ENCODE results near the gene OR6C68.
"Not testable (repeated sequence)": the region's sequence is repeated elsewhere in the genome, so short reads cannot be mapped to it uniquely, and the experiment has no call there.

The OR6C68 gene

DNA sequence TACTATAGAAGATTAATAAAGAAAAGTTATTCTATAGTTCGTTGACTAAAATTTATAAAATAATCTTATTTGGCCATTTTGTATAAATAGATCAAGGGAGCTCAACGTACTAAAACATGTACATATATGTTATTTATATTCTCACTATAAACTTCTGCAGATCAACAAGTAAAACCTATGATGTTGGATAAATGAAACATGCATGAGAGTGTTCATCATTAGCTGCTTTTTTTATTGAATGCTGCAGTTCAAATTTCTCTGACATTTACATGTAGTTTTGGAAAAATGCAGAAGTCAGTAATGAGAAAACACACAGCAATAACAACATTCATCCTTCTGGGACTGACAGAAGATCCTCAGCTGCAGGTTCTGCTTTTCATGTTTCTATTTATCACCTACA lies at the start of gene OR6C68:
Gene OR6C68, plus strand, starts transcription at position 301 of the 400 bp plus-strand sequence. Its CDS starts 0 bp downstream, at position 301.
- H3K4me3 Mint-ChIP-seq: no peak within 1 kb of the TSS
- H3K27ac Mint-ChIP-seq: no peak within 1 kb of the TSS
- no peaks in the 10 kb centered on the region for H3K9me3 Mint-ChIP-seq
- H3K27me3 Mint-ChIP-seq: no peaks in the 10 kb centered on the region
- no peaks in the 10 kb centered on the region for H3K36me3 Mint-ChIP-seq
- no peak for ATAC-seq
- no peaks in the 10 kb centered on the region for H3K4me1 Mint-ChIP-seq

DNA sequence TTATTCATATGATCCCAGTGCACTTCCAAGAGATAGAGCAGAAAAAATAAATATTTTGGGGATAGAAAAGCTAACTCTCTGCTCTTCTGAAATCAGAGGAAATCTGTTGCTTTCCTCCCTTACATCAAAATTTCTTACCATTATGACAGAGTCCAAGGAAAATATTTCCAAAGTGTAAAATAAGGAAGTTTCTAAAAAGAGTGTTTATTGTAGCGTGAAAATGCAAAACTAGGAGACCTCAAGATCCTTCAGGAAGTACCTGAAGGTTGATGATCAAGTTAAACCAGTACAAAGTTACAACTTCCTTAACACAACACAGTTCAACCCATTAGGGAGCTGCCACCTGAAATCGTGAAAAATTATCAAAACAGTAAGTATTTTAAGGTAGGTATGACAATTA lies 48.4 kb upstream of the OR6C68 start, which contains the start of gene OR6C2:
Gene OR6C2, plus strand, starts transcription at position 301 of the 400 bp plus-strand sequence. CDS start 8,138 bp downstream, outside the sequence.
- Mint-ChIP-seq H3K4me1 (peaks cover 5% of the 10 kb centered on the region), H3K27me3 (peaks cover 11% of the 10 kb centered on the region), H3K9me3 (peaks cover 10% of the 10 kb centered on the region), H3K27ac (no peak within 1 kb of the TSS), H3K4me3 (no peak within 1 kb of the TSS), H3K36me3 (peaks cover 5% of the 10 kb centered on the region)
- ATAC-seq: no peak

DNA sequence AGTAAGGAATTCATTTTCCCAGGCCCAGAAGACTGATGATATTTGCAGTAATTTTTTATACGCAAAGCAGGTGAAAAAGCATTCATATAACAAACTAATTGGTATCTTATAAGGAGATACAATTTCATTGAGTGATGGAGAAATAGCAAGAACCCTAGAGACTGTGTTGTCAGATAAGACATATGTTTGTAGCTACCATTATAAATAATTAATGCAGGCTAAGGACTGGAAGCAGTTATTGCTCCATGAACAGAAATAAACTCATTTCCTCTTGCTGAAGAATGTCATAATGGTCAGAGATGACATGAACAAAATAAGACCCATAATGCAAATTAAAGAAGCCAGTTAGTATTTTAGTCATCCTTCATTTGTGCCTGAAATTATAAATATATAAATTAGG lies 46.8 kb upstream of the OR6C68 start:
- Mint-ChIP-seq H3K27me3 (no peaks in the 10 kb centered on the region), H3K9me3 (peaks cover 4% of the 10 kb centered on the region), H3K27ac (no peak overlapping the region), H3K4me3 (no peak overlapping the region), H3K36me3 (no peaks in the 10 kb centered on the region), H3K4me1 (peaks cover 5% of the 10 kb centered on the region)
- no peak for ATAC-seq

DNA sequence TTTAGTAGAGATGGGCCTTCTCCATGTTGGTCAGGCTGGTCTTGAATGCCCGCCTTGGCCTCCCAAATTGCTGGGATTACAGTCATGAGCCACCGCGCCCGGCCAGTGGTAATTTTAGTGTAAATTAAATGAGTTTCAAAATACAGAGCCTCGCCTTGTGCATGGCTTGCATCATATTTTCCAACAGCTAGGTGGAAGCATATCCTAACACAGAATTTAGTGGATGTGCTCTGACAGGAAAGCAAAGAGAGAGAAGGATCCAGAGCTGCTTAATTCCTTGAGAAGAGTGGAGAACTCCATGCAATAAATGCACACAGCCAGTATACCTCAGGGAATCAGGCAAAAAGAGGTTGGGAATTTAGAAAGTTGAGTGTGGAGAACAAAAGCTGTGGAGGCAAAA lies 45.9 kb upstream of the OR6C68 start:
- no peaks in the 10 kb centered on the region for H3K27me3 Mint-ChIP-seq
- peaks cover 5% of the 10 kb centered on the region for H3K4me1 Mint-ChIP-seq
- ATAC-seq: no peak
- H3K4me3 Mint-ChIP-seq: no peak overlapping the region
- H3K9me3 Mint-ChIP-seq: peaks cover 2% of the 10 kb centered on the region
- H3K36me3 Mint-ChIP-seq: no peaks in the 10 kb centered on the region
- no peak overlapping the region for H3K27ac Mint-ChIP-seq

DNA sequence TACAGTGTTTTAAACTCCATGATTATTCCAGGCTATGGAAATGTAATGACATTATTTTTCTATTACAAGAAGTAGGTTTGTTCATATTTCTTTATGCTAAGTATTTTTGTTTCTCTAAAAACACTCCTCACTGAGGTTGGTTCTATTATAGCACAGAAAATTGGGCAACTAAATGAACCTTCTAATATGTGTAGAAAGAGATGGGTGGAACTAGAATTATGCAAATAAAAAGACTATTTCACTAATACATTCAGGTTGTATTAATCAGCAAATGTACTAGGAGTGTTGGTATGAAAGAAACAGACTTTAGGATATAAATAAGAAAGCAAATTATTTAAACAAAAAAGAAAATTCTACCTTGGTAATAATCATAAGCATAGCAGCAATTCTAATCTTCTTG lies 43.4 kb upstream of the OR6C68 start:
- peaks cover under 1% of the 10 kb centered on the region for H3K4me1 Mint-ChIP-seq
- H3K36me3 Mint-ChIP-seq: no peaks in the 10 kb centered on the region
- no peak overlapping the region for H3K27ac Mint-ChIP-seq
- H3K9me3 Mint-ChIP-seq: no peaks in the 10 kb centered on the region
- no peak overlapping the region for H3K4me3 Mint-ChIP-seq
- ATAC-seq: no peak
- no peaks in the 10 kb centered on the region for H3K27me3 Mint-ChIP-seq

DNA sequence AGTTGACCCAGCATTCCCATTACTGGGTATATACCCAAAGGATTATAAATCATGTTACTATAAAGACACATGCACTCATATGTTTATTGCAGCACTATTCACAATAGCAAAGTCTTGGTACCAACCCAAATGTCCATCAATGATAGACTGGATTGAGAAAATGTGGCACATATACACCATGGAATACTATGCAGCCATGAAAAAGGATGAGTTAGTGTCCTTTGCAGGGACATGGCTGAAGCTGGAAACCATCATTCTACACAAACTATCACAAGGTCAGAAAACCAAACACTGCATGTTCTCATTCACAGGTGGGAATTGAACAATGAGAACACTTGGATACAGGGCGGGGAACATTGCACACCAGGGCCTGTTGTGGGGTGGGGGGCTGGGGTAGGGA lies 27.3 kb upstream of the OR6C68 start:
- not testable (repeated sequence) for H3K36me3 Mint-ChIP-seq, H3K27ac Mint-ChIP-seq, H3K4me3 Mint-ChIP-seq, H3K27me3 Mint-ChIP-seq, ATAC-seq
- Mint-ChIP-seq H3K9me3 (peaks cover 13% of the 10 kb centered on the region), H3K4me1 (peaks cover 22% of the 10 kb centered on the region)

DNA sequence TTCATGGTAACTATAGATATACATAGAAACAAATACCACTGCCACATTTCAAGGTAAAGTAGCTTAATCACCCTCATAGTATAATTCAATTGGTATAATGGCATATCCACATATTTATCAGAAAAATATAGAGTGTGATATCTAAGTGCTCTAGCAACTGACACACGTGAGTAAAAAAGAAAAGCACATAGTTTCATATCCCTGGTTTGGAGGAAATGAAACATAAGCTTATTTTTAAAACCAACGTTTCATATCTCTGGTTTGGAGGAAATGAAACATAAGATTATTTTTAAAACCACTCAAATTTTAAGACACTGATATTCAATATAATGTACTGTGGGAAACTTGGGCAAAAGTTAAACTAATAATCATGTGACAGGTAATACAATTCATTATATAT lies 24.3 kb upstream of the OR6C68 start:
- no peaks in the 10 kb centered on the region for H3K36me3 Mint-ChIP-seq
- H3K9me3 Mint-ChIP-seq: peaks cover 13% of the 10 kb centered on the region
- no peak overlapping the region for H3K27ac Mint-ChIP-seq
- ATAC-seq: peak; percentile 68
- H3K27me3 Mint-ChIP-seq: no peaks in the 10 kb centered on the region
- no peak overlapping the region for H3K4me3 Mint-ChIP-seq
- H3K4me1 Mint-ChIP-seq: peaks cover 28% of the 10 kb centered on the region

DNA sequence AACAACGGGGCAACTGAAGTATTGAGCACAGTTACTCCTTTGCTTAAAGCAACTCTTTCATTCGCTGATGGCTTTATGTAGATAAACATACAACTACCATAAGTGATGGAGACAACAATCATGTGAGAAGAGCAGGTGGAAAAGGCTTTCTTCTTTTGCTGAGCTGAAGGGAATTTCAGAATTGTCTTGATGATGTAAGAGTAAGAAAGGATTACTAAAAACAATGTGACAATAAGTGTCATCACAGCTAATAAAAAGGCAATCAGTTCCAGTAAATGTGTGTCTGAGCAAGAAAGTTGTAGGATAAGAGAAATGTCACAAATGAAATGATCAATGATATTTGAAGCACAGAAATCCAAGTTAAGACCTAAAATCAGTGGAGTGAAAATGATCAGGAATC lies 22.9 kb upstream of the OR6C68 start:
- ATAC-seq: no peak
- H3K27me3 Mint-ChIP-seq: no peaks in the 10 kb centered on the region
- H3K4me3 Mint-ChIP-seq: no peak overlapping the region
- H3K9me3 Mint-ChIP-seq: peaks cover 4% of the 10 kb centered on the region
- no peak overlapping the region for H3K27ac Mint-ChIP-seq
- no peaks in the 10 kb centered on the region for H3K36me3 Mint-ChIP-seq
- H3K4me1 Mint-ChIP-seq: peaks cover 28% of the 10 kb centered on the region

DNA sequence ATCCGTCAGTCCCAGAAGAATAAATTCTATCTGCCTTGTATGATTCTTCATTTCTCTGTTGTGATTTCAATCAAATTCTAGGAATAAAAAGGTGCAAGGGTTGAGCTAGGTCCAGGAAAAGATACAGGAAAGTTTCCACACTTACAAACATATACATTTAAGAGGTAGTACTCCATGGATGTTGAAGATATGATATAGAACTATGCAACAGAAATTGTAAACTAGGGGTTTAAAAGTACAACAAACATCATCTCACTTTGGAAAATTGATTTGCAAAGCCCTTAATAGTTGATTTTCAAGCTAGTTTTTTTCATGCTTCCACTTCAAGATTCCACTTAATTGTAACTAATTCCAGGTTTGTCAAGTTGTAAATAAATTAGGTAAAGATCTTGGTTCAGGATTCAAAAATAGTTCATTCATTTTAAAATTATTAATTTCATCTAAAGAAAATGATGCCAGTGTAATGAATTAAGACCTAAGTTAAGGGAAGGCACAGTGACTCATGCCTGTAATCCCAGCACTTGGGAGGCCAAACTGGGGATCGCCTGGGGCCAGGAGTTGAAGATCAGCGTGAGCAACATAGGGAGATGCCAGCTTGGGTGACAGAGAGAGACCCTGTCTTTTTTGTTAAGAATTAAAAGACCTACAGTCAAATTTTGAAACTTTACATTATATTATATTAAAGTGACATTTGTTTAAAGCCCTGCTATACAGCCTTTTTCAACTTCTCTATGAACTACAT lies 21.9 kb upstream of the OR6C68 start, which contains the start of gene OR6C70:
Gene OR6C70, minus strand, starts transcription at position 51 of the 742 bp plus-strand sequence. Its CDS starts 0 bp downstream, at position 51.
- Mint-ChIP-seq H3K36me3 (no peaks in the 10 kb centered on the region), H3K27me3 (no peaks in the 10 kb centered on the region), H3K4me1 (peaks cover 28% of the 10 kb centered on the region), H3K27ac (no peak within 1 kb of the TSS), H3K9me3 (peaks cover 2% of the 10 kb centered on the region), H3K4me3 (no peak within 1 kb of the TSS)
- ATAC-seq: no peak

DNA sequence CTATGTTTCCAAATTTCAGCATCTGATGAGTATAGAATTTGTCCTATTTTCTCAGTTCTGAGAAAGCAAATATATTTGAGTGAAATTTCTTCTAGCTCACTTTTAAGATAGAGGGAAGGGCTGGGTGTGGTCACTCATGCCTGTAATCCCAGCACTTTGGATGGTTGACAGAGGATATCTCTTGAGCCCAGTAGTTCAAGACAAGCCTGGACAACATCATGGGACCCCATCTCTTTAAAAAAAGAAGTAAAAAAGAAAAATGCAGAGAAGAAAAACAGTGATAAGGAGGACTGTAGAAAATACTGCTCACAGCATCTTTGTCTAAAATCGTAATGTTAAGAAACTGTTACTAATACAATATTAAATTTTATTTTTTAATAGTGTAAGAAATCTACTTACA lies 19.9 kb upstream of the OR6C68 start:
- H3K36me3 Mint-ChIP-seq: no peaks in the 10 kb centered on the region
- H3K4me1 Mint-ChIP-seq: peaks cover 20% of the 10 kb centered on the region
- H3K27me3 Mint-ChIP-seq: no peaks in the 10 kb centered on the region
- ATAC-seq: no peak
- peaks cover 2% of the 10 kb centered on the region for H3K9me3 Mint-ChIP-seq
- no peak overlapping the region for H3K4me3 Mint-ChIP-seq
- H3K27ac Mint-ChIP-seq: no peak overlapping the region

DNA sequence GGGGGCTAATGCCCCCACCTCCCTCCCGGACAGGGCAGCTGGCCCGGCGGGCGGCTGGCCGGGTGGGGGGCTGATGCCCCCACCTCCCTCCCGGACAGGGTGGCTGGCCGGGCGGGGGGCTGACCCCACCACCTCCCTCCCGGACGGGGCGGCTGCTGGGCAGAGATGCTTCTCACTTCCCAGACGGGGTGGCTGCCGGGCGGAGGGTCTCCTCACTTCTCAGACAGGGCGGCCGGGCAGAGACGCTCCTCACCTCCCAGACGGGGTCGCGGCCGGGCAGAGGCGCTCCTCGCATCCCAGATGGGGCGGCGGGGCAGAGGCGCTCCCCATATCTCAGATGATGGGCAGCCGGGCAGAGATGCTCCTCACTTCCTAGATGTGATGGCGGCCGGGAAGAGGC lies 13.0 kb upstream of the OR6C68 start:
- ATAC-seq, H3K4me1 Mint-ChIP-seq, H3K27ac Mint-ChIP-seq, H3K4me3 Mint-ChIP-seq, H3K36me3 Mint-ChIP-seq, H3K9me3 Mint-ChIP-seq: not testable (repeated sequence)
- H3K27me3 Mint-ChIP-seq: peaks cover 25% of the 10 kb centered on the region

DNA sequence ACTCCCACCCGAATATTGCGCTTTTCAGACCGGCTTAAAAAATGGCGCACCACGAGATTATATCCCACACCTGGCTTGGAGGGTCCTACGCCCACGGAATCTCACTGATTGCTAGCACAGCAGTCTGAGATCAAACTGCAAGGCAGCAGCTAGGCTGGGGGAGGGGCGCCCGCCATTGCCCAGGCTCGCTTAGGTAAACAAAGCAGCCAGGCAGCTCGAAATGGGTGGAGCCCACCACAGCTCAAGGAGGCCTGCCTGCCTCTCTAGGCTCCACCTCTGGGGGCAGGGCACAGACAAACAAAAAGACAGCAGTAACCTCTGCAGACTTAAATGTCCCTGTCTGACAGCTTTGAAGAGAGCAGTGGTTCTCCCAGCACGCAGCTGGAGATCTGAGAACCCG lies 7.9 kb upstream of the OR6C68 start:
- H3K27ac Mint-ChIP-seq: not testable (repeated sequence)

DNA sequence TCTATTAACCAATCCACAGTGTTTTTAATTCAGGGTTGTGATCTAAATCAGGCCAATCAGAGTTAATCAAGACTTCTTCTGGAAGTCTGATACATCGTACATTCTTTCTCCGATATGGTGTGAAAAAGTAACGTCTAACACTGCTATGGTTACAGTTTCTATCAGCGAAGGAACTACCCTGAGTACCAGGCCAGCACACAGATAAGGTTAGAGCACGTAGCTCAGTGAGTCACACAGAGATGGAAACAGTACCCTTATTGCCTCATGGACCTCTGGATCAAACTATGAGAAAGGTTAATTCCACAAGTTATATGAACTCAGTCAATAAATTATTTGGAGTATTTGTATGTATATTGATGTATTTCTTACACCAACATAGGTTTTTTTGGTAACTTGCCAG lies 3.3 kb downstream of the OR6C68 start:
- no peak for ATAC-seq
- H3K27me3 Mint-ChIP-seq: no peaks in the 10 kb centered on the region
- H3K4me1 Mint-ChIP-seq: no peaks in the 10 kb centered on the region
- H3K27ac Mint-ChIP-seq: no peak overlapping the region
- no peaks in the 10 kb centered on the region for H3K9me3 Mint-ChIP-seq
- no peak overlapping the region for H3K4me3 Mint-ChIP-seq
- no peaks in the 10 kb centered on the region for H3K36me3 Mint-ChIP-seq

More for the DNA sequence above, 7.9 kb upstream of the OR6C68 start:
- H3K9me3 Mint-ChIP-seq, ATAC-seq, H3K4me3 Mint-ChIP-seq, H3K4me1 Mint-ChIP-seq, H3K36me3 Mint-ChIP-seq: not testable (repeated sequence)
- peaks cover 26% of the 10 kb centered on the region for H3K27me3 Mint-ChIP-seq

DNA sequence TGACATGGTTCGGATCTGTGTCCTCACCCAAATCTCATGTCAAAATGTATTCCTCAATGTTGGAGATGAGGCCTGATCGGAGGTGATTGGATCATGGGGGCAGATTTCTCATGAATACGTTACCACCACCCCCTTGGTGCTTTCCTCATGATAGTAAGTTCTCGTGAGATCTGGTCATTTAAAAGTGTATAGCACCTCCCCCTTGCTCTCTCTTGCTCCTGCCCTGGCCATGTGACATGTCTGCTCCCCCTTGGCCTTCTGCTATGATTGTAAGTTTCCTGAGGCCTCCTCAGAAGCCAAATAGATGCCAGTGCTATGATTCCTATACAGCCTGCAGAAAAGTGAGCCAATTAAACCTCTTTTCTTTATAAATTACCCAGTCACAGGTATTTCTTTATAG lies 7.1 kb downstream of the OR6C68 start:
- Mint-ChIP-seq H3K27me3 (no peaks in the 10 kb centered on the region), H3K36me3 (no peaks in the 10 kb centered on the region), H3K27ac (no peak overlapping the region), H3K9me3 (no peaks in the 10 kb centered on the region), H3K4me1 (no peaks in the 10 kb centered on the region), H3K4me3 (no peak overlapping the region)
- ATAC-seq: no peak

DNA sequence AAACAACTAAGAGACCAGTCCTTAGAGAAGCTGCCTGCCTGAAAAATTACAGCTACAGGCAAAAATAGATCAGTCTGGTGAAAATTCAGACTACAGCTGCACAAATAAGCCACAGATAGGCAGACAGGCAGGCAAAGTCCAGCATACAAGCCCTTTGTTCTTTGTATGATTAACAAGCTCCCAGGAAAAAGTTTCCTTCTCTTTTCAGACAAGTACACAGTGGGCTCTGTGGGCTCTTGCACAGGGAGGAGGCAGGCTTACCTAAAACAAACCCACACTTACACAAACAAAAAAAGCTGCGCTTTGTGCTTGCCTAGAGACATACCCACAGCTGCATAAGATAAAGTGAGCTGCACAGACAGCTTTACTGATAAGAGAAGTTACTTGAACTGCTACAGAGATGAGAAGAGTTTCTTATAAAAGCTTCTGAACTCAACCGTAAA lies 7.7 kb downstream of the OR6C68 start:
- no peaks in the 10 kb centered on the region for H3K27me3 Mint-ChIP-seq
- no peaks in the 10 kb centered on the region for H3K9me3 Mint-ChIP-seq

DNA sequence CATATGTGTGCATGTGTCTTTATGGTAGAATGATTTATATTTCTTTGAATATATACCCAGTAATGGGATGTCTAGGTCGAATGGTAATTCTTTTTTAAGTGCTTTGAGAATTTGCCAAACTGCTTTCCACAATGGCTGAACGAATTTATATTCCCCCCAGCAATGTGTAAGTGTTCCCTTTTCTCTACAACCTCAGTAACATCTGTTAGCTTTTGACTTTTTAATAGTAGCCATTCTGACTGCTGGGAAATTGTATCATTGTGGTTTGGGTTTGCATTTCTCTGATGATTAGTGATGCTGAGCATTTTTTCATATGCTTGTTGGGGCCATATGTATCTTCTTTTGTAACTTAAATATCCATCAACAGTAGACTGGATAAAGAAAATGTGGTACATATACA lies 9.4 kb downstream of the OR6C68 start:
- Mint-ChIP-seq H3K27me3 (no peaks in the 10 kb centered on the region), H3K4me1 (no peaks in the 10 kb centered on the region), H3K27ac (no peak overlapping the region), H3K4me3 (no peak overlapping the region), H3K36me3 (no peaks in the 10 kb centered on the region), H3K9me3 (no peaks in the 10 kb centered on the region)
- no peak for ATAC-seq

More for the DNA sequence above, 7.7 kb downstream of the OR6C68 start:
- H3K4me1 Mint-ChIP-seq: no peaks in the 10 kb centered on the region
- ATAC-seq: no peak
- no peak overlapping the region for H3K4me3 Mint-ChIP-seq
- H3K27ac Mint-ChIP-seq: no peak overlapping the region
- no peaks in the 10 kb centered on the region for H3K36me3 Mint-ChIP-seq
